HepG2 (cell line): ENCODE data around the gene RTEL1. TPM values are rescaled to one million over a fixed set of nuclear protein-coding genes. Genes with fewer than 3 reads are reported as not detected.

Experiments used
- AGO1 ChIP-seq: fragments of 200-400 bp; formaldehyde crosslinking; IDR thresholded peaks from 2 replicates; pipeline ENCODE4 v1.6.1; 2017; ENCODE audit warnings: mild to moderate bottlenecking, low read depth, low read length, moderate library complexity; ENCODE audit not compliant: poor library complexity, severe bottlenecking
- ARNT2 ChIP-seq: sonication (generic); formaldehyde crosslinking; IDR thresholded peaks from 2 replicates; pipeline ENCODE4 v1.8.0; 2022; ENCODE audit warnings: mild to moderate bottlenecking, low read depth, missing genetic modification reagents, moderate library complexity
- ATF7-NPFF ChIP-seq: sonication (generic); formaldehyde crosslinking; IDR thresholded peaks from 2 replicates; pipeline ENCODE4 v1.8.1; 2023; ENCODE audit warnings: mild to moderate bottlenecking, low read depth, missing genetic modification reagents, moderate library complexity
- DNMT3B ChIP-seq: conservative IDR thresholded peaks from 2 replicates; pipeline ENCODE4 v1.6.1; 2016; ENCODE audit warnings: missing biosample characterization, control low read depth
- MEF2D ChIP-seq: sonication (generic); formaldehyde crosslinking; IDR thresholded peaks from 2 replicates; pipeline ENCODE4 v1.5.1; 2020; ENCODE audit warnings: mild to moderate bottlenecking, missing genetic modification reagents
- MTF1 ChIP-seq: sonication (generic); formaldehyde crosslinking; IDR thresholded peaks from 2 replicates; pipeline ENCODE4 v1.5.0; 2020; ENCODE audit warnings: missing genetic modification reagents
- RAD51 ChIP-seq: fragments of 450-650 bp; IDR thresholded peaks from 2 replicates; pipeline ENCODE4 v1.6.1; 2016; ENCODE audit warnings: borderline replicate concordance
- TBP ChIP-seq: sonication (generic); formaldehyde crosslinking; IDR thresholded peaks from 2 replicates; pipeline ENCODE4 v1.5.0; 2020; ENCODE audit warnings: missing genetic modification reagents
- TOPORS ChIP-seq: sonication (generic); formaldehyde crosslinking; IDR thresholded peaks from 2 replicates; pipeline ENCODE4 v1.8.0; 2023; ENCODE audit warnings: mild to moderate bottlenecking, missing genetic modification reagents
- ZNF292 ChIP-seq: sonication (generic); formaldehyde crosslinking; IDR thresholded peaks from 2 replicates; pipeline ENCODE4 v1.8.1; 2022; ENCODE audit warnings: mild to moderate bottlenecking, low read depth, missing genetic modification reagents, borderline replicate concordance
- ZNF331 ChIP-seq: sonication (generic); formaldehyde crosslinking; IDR thresholded peaks from 2 replicates; pipeline ENCODE4 v1.4.0; 2020; ENCODE audit warnings: missing genetic modification reagents
- ZNF543 ChIP-seq: sonication (generic); formaldehyde crosslinking; IDR thresholded peaks from 2 replicates; pipeline ENCODE4 v1.4.0; 2020; ENCODE audit warnings: mild to moderate bottlenecking, missing genetic modification reagents
- ZNF567 ChIP-seq: sonication (generic); formaldehyde crosslinking; IDR thresholded peaks from 2 replicates; pipeline ENCODE4 v1.8.1; 2023; ENCODE audit warnings: mild to moderate bottlenecking, missing genetic modification reagents, borderline replicate concordance
- ZNF619 ChIP-seq: sonication (generic); formaldehyde crosslinking; IDR thresholded peaks from 2 replicates; pipeline ENCODE4 v1.4.0; 2020; ENCODE audit warnings: mild to moderate bottlenecking, missing genetic modification reagents
- ZNF766 ChIP-seq: sonication (generic); formaldehyde crosslinking; IDR thresholded peaks from 2 replicates; pipeline ENCODE4 v1.5.0; 2020; ENCODE audit warnings: missing genetic modification reagents, borderline replicate concordance
- ZNF782 ChIP-seq: sonication (generic); formaldehyde crosslinking; IDR thresholded peaks from 2 replicates; pipeline ENCODE4 v1.4.0; 2020; ENCODE audit warnings: missing genetic modification reagents, mild to moderate bottlenecking, borderline replicate concordance
- polyA plus RNA-seq, 8 experiments: library from polyadenylated mRNA; depleted of rRNA in 3 of 8; stranded (reverse) in 7 of 8; unstranded in 1 of 8; fragments of >200 nt; fragmentation: Illumina TruSeq in 4 of 8; extraction: Trizol in 4 of 8; gene quantifications; 2 replicates each; pipeline versions ENCODE4 v1.2.1 to v1.2.3, GENCODE V29; 2011 to 2016; ENCODE audit warnings: low read depth in 4 of 8, missing spikeins in 1 of 8, mixed read lengths in 1 of 8; ENCODE audit not compliant: insufficient read depth in 1 of 8
- total RNA-seq, 5 experiments: library from RNA; depleted of rRNA; stranded (reverse); fragments of >200 nt; fragmentation: Illumina TruSeq; extraction: Trizol; gene quantifications; 2 replicates each; pipeline ENCODE4 v1.2.3, GENCODE V29; 2016; ENCODE audit warnings: low read depth in 1 of 5
- TF ChIP-seq, protein P1 (sequence below): sonication (generic); formaldehyde crosslinking; conservative IDR thresholded peaks from 2 replicates; pipeline ENCODE4 v1.5.0; 2020; ENCODE audit warnings: missing genetic modification reagents
- TF ChIP-seq, protein P2 (sequence below): sonication (generic); formaldehyde crosslinking; IDR thresholded peaks from 2 replicates; pipeline ENCODE4 v1.5.1; 2020; ENCODE audit warnings: mild to moderate bottlenecking, missing genetic modification reagents
- TF ChIP-seq, protein P3 (sequence below), 2 experiments: sonication (generic) in 1 of 2; formaldehyde crosslinking in 1 of 2; IDR thresholded peaks; 2 replicates each; pipeline versions ENCODE4 v1.5.1 to v1.6.1; 2011 to 2020; ENCODE audit warnings: borderline replicate concordance in 1 of 2, low read depth in 1 of 2, low read length in 1 of 2, mild to moderate bottlenecking in 1 of 2, missing genetic modification reagents in 1 of 2, moderate library complexity in 1 of 2
- TF ChIP-seq, protein P4 (sequence below): sonication (generic); formaldehyde crosslinking; IDR thresholded peaks from 2 replicates; pipeline ENCODE4 v1.4.0; 2020; ENCODE audit warnings: missing genetic modification reagents, borderline replicate concordance

Gene RTEL1
- total and polyA plus RNA-seq, 2 of the 13 experiments (the other 11 are each of a cell fraction or from before 2014, with no cell fraction given): 21.8 to 36.4 TPM

DNA sequence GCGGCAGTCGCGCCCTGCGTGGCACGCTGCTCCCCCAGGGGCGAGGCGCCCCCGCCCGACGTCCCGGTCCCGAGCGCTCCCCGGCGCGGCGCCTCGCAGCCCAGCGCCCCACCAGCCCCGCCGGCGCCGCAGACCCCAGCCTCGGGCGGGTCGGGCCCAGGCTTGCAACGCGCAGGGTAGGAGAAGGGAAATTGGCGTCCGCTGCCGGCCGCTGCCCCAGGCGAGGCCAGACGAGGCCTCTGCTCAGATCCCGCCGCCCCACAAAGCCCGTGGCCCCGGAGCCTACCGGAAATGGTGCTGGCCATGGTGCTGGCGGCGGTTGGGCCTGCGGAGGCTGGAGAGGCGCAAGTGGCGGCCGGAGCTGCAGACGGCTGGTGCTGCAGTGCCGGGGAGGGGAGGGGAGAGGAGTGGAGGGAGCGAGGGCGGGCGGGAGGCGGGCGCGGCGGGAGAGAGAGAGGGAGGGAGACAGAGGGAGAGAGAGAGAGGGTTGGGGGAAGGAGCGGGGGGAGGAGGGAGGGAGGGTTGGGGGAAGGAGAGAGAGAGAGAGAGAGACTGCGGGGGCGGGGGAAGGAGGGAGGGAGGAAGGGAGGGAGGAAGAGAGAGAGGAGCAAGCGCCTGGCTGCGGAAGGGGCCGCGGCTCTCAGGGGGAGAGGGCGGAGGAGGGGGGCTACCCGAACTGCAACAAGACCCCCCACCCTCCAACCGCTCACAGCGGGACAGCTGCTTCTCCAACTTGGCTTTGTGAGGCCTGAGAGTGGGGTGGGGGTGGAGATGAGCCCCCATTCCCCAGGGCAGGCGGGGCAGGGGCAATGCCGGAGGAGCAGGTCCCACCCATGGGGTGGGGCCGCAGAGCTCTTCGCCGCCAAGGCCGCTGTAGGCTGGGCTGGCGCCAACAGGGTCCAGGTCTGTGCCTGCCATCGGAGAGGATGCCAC lies 4.8 kb upstream of the RTEL1 start, which contains the start of gene STMN3 (continued):
- TF ChIP-seq ZNF619 (CRISPR knock-in tag) (peak; percentile 68; the same call in 1 of the 2 replicates), ATF7-NPFF (CRISPR knock-in tag) (peak; percentile 98), ARNT2 (CRISPR knock-in tag) (peak; percentile 99), AGO1 (no peak), ZNF331 (CRISPR knock-in tag) (peak; percentile 99), DNMT3B (peak; percentile 100), RAD51 (no peak), ZNF766 (CRISPR knock-in tag) (peak; percentile 96), ZNF543 (peak; percentile 94; the same call in 1 of the 2 replicates), MEF2D (CRISPR knock-in tag) (peak; percentile 93), ZNF292 (CRISPR knock-in tag) (peak; percentile 29; the same call in 1 of the 2 replicates), MTF1 (peak; percentile 90), TBP (no peak), ZNF567 (no peak), ZNF782 (peak; percentile 97), TOPORS (0 out of 2 replicates have a peak, but pooled peaks have one; percentile 90)
- TF ChIP-seq, protein P1, sequence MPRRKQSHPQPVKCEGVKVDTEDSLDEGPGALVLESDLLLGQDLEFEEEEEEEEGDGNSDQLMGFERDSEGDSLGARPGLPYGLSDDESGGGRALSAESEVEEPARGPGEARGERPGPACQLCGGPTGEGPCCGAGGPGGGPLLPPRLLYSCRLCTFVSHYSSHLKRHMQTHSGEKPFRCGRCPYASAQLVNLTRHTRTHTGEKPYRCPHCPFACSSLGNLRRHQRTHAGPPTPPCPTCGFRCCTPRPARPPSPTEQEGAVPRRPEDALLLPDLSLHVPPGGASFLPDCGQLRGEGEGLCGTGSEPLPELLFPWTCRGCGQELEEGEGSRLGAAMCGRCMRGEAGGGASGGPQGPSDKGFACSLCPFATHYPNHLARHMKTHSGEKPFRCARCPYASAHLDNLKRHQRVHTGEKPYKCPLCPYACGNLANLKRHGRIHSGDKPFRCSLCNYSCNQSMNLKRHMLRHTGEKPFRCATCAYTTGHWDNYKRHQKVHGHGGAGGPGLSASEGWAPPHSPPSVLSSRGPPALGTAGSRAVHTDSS: no peak
- TF ChIP-seq, protein P2, sequence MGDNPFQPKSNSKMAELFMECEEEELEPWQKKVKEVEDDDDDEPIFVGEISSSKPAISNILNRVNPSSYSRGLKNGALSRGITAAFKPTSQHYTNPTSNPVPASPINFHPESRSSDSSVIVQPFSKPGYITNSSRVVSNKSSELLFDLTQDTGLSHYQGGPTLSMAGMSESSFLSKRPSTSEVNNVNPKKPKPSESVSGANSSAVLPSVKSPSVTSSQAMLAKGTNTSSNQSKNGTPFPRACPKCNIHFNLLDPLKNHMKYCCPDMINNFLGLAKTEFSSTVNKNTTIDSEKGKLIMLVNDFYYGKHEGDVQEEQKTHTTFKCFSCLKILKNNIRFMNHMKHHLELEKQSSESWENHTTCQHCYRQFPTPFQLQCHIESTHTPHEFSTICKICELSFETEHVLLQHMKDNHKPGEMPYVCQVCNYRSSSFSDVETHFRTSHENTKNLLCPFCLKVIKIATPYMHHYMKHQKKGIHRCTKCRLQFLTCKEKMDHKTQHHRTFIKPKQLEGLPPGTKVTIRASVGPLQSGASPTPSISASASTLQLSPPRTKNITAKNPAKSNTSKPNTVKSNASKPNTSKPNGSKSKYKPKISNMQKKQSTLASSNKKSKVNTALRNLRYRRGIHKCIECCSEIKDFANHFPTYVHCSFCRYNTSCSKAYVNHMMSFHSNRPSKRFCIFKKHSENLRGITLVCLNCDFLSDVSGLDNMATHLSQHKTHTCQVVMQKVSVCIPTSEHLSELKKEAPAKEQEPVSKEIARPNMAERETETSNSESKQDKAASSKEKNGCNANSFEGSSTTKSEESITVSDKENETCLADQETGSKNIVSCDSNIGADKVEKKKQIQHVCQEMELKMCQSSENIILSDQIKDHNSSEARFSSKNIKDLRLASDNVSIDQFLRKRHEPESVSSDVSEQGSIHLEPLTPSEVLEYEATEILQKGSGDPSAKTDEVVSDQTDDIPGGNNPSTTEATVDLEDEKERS (CRISPR knock-in tag): peak; percentile 84
- TF ChIP-seq, protein P3, sequence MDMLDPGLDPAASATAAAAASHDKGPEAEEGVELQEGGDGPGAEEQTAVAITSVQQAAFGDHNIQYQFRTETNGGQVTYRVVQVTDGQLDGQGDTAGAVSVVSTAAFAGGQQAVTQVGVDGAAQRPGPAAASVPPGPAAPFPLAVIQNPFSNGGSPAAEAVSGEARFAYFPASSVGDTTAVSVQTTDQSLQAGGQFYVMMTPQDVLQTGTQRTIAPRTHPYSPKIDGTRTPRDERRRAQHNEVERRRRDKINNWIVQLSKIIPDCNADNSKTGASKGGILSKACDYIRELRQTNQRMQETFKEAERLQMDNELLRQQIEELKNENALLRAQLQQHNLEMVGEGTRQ (IDR thresholded peaks at IDR 0.05; ENCODE audit: low read depth, low read length): no peak
- TF ChIP-seq, protein P3 (CRISPR knock-in tag; IDR thresholded peaks at IDR 0.05; ENCODE audit: borderline replicate concordance): no peak
- TF ChIP-seq, protein P4, sequence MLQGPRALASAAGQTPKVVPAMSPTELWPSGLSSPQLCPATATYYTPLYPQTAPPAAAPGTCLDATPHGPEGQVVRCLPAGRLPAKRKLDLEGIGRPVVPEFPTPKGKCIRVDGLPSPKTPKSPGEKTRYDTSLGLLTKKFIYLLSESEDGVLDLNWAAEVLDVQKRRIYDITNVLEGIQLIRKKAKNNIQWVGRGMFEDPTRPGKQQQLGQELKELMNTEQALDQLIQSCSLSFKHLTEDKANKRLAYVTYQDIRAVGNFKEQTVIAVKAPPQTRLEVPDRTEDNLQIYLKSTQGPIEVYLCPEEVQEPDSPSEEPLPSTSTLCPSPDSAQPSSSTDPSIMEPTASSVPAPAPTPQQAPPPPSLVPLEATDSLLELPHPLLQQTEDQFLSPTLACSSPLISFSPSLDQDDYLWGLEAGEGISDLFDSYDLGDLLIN (CRISPR knock-in tag): peak; percentile 90; the same call in 1 of the 2 replicates
